Measurements from ENCODE around the gene EP300.
"Not testable (repeated sequence)": the region's sequence is repeated elsewhere in the genome, so short reads cannot be mapped to it uniquely, and the experiment has no call there.

The EP300 gene

GRCh38 chr22:41085842-41086241, 6.5 kb upstream of the EP300 start:
- DNase-seq: no peak

GRCh38 chr22:41091132-41092022, 1.0 kb upstream of the EP300 start:
- peak; percentile 100 for DNase-seq

GRCh38 chr22:41092847-41093411, 537 bp downstream of the EP300 start:
- peak; percentile 35 for DNase-seq

GRCh38 chr22:41094041-41094593, 1.7 kb downstream of the EP300 start:
- no peak for DNase-seq

GRCh38 chr22:41096391-41096790, 4.0 kb downstream of the EP300 start:
- no peak for DNase-seq

- no peak for DNase-seq
Observed at GRCh38 chr22:41096841-41097240, 4.4 kb downstream of the EP300 start.

GRCh38 chr22:41099036-41099435, 6.6 kb downstream of the EP300 start:
- no peak for DNase-seq

GRCh38 chr22:41106122-41106968, 14.0 kb downstream of the EP300 start:
- DNase-seq: no peak

- DNase-seq: not testable (repeated sequence)
Observed at GRCh38 chr22:41106969-41107325, 14.6 kb downstream of the EP300 start.

- no peak for DNase-seq
Observed at GRCh38 chr22:41110968-41111367, 18.6 kb downstream of the EP300 start.

GRCh38 chr22:41116342-41116741, 23.9 kb downstream of the EP300 start:
- DNase-seq: no peak

- no peak for DNase-seq
Observed at GRCh38 chr22:41117127-41117965, 25.0 kb downstream of the EP300 start.

- no peak for DNase-seq
Observed at GRCh38 chr22:41123151-41123550, 30.8 kb downstream of the EP300 start.

- DNase-seq: no peak
Observed at GRCh38 chr22:41124086-41124485, 31.7 kb downstream of the EP300 start.

GRCh38 chr22:41127451-41127850, 35.1 kb downstream of the EP300 start:
- DNase-seq: no peak

GRCh38 chr22:41128606-41129005, 36.2 kb downstream of the EP300 start:
- no peak for DNase-seq

- no peak for DNase-seq
Observed at GRCh38 chr22:41132550-41132949, 40.2 kb downstream of the EP300 start.

- DNase-seq: no peak
Observed at GRCh38 chr22:41140365-41140957, 48.1 kb downstream of the EP300 start.

GRCh38 chr22:41145921-41146320, 53.5 kb downstream of the EP300 start:
- not testable (repeated sequence) for DNase-seq

GRCh38 chr22:41146573-41146972, 54.2 kb downstream of the EP300 start:
- DNase-seq: no peak

- no peak for DNase-seq
Observed at GRCh38 chr22:41147722-41148121, 55.3 kb downstream of the EP300 start.

GRCh38 chr22:41152902-41153301, 60.5 kb downstream of the EP300 start:
- DNase-seq: no peak
